CD4-positive, alpha-beta T cell treated with Interleukin-17A for 4 hours (primary cell): ENCODE data around the gene ALK.
"Not testable (repeated sequence)": the region's sequence is repeated elsewhere in the genome, so short reads cannot be mapped to it uniquely, and the experiment has no call there.

Experiments used
- DNase-seq: peaks from one replicate; pipeline ENCODE4 v3.0.0-alpha.2; 2020; ENCODE audit warnings: mixed read lengths

Gene ALK

GRCh38 chr2:29262681-29263260, 658.6 kb downstream of the ALK start:
- DNase-seq: no peak

GRCh38 chr2:29261003-29261402, 660.4 kb downstream of the ALK start:
- no peak for DNase-seq

- no peak for DNase-seq
Measured at GRCh38 chr2:29260142-29260772, 661.1 kb downstream of the ALK start.

GRCh38 chr2:29259221-29259620, 662.2 kb downstream of the ALK start:
- DNase-seq: no peak

- no peak for DNase-seq
Measured at GRCh38 chr2:29255004-29255403, 666.4 kb downstream of the ALK start.

- not testable (repeated sequence) for DNase-seq
Measured at GRCh38 chr2:29253495-29254275, 667.7 kb downstream of the ALK start.

- no peak for DNase-seq
Measured at GRCh38 chr2:29253026-29253425, 668.4 kb downstream of the ALK start.

- DNase-seq: no peak
Measured at GRCh38 chr2:29251406-29251805, 670.0 kb downstream of the ALK start.

- no peak for DNase-seq
Measured at GRCh38 chr2:29250977-29251376, 670.4 kb downstream of the ALK start.

- DNase-seq: no peak
Measured at GRCh38 chr2:29249666-29250253, 671.6 kb downstream of the ALK start.

GRCh38 chr2:29247336-29247914, 674.0 kb downstream of the ALK start:
- DNase-seq: no peak

- DNase-seq: no peak
Measured at GRCh38 chr2:29246383-29247300, 674.7 kb downstream of the ALK start.

GRCh38 chr2:29245742-29246382, 675.5 kb downstream of the ALK start:
- no peak for DNase-seq

GRCh38 chr2:29245035-29245741, 676.2 kb downstream of the ALK start:
- not testable (repeated sequence) for DNase-seq

GRCh38 chr2:29242621-29243375, 678.6 kb downstream of the ALK start:
- DNase-seq: no peak

GRCh38 chr2:29241955-29242565, 679.3 kb downstream of the ALK start:
- no peak for DNase-seq

GRCh38 chr2:29241341-29241740, 680.0 kb downstream of the ALK start:
- no peak for DNase-seq

GRCh38 chr2:29240601-29241000, 680.8 kb downstream of the ALK start:
- no peak for DNase-seq

- DNase-seq: no peak
Measured at GRCh38 chr2:29239209-29239960, 682.0 kb downstream of the ALK start.
